Liver (tissue), 9 donors: ENCODE results near the gene HCK. TPM values are rescaled to one million over a fixed set of nuclear protein-coding genes. Genes with fewer than 3 reads are reported as not detected.

Experiments
- DNase-seq: peaks from one replicate; pipeline ENCODE4 v3.0.0-alpha.2; 2017; ENCODE audit warnings: low spot score
- H3K27ac ChIP-seq, 2 donors: one replicate each; pipeline ENCODE4 v1.7.0; 2013; ENCODE audit warnings: inconsistent platforms in 2 of 2, low read length in 2 of 2, control low read depth in 1 of 2, low read depth in 1 of 2, mild to moderate bottlenecking in 1 of 2
- H3K27me3 ChIP-seq, 4 donors: one replicate each; pipeline versions ENCODE4 v1.6.1 to v1.7.0; 2013; ENCODE audit warnings: low read length in 3 of 4, inconsistent platforms in 1 of 4, mild to moderate bottlenecking in 1 of 4, moderate library complexity in 1 of 4; ENCODE audit not compliant: control insufficient read depth in 4 of 4, insufficient read depth in 4 of 4
- H3K36me3 ChIP-seq, 4 donors: one replicate each; pipeline versions ENCODE4 v1.6.1 to v1.7.0; 2013; ENCODE audit warnings: low read length in 3 of 4, mild to moderate bottlenecking in 3 of 4, low read depth in 1 of 4, moderate library complexity in 1 of 4; ENCODE audit not compliant: control insufficient read depth in 4 of 4, insufficient read depth in 3 of 4
- H3K4me1 ChIP-seq, 4 donors: one replicate each; pipeline versions ENCODE4 v1.6.1 to v1.7.0; 2013; ENCODE audit warnings: low read length in 3 of 4, mild to moderate bottlenecking in 3 of 4, moderate library complexity in 1 of 4; ENCODE audit not compliant: control insufficient read depth in 4 of 4, insufficient read depth in 4 of 4
- H3K4me3 ChIP-seq, 3 donors: one replicate each; pipeline versions ENCODE4 v1.6.1 to v1.7.0; 2013; ENCODE audit warnings: low read length in 3 of 3, control low read depth in 1 of 3, low read depth in 1 of 3, mild to moderate bottlenecking in 1 of 3
- H3K9ac ChIP-seq, 2 donors: one replicate each; pipeline ENCODE4 v1.7.0; 2013; ENCODE audit warnings: low read length in 2 of 2, mild to moderate bottlenecking in 2 of 2, moderate library complexity in 2 of 2, control low read depth in 1 of 2, low read depth in 1 of 2
- H3K9me3 ChIP-seq, 4 donors: one replicate each; pipeline versions ENCODE4 v1.6.1 to v1.7.0; 2013; ENCODE audit warnings: low read length in 3 of 4; ENCODE audit not compliant: control insufficient read depth in 4 of 4
- ATF3 ChIP-seq: IDR thresholded peaks from 2 replicates; pipeline ENCODE4 v1.6.1; 2016; ENCODE audit warnings: antibody characterized with exemption
- CTCF ChIP-seq: fragments of 150-350 bp; IDR thresholded peaks from 2 replicates; pipeline ENCODE4 v1.5.1; 2017; ENCODE audit warnings: improper control_type of control experiment, low read depth, low read length; ENCODE audit not compliant: missing input control
- FOXA1 ChIP-seq: IDR thresholded peaks from 2 replicates; pipeline ENCODE4 v1.6.1; 2016; ENCODE audit warnings: antibody characterized with exemption
- FOXA2 ChIP-seq: IDR thresholded peaks from 2 replicates; pipeline ENCODE4 v1.6.1; 2016; ENCODE audit warnings: antibody characterized with exemption
- GABPA ChIP-seq, 2 donors: IDR thresholded peaks in 1 of 2; conservative IDR thresholded peaks in 1 of 2; 2 replicates each; pipeline ENCODE4 v1.6.1; 2016; ENCODE audit warnings: antibody characterized with exemption in 2 of 2, mild to moderate bottlenecking in 1 of 2, moderate library complexity in 1 of 2
- HNF4G ChIP-seq: IDR thresholded peaks from 2 replicates; pipeline ENCODE4 v1.6.1; 2016; ENCODE audit warnings: antibody characterized with exemption
- JUND ChIP-seq, 2 donors: IDR thresholded peaks; 2 replicates each; pipeline ENCODE4 v1.6.1; 2016; ENCODE audit warnings: antibody characterized with exemption in 2 of 2
- MAX ChIP-seq: IDR thresholded peaks from 2 replicates; pipeline ENCODE4 v1.6.1; 2016; ENCODE audit warnings: antibody characterized with exemption
- NR2F2 ChIP-seq: IDR thresholded peaks from 2 replicates; pipeline ENCODE4 v1.6.1; 2016; ENCODE audit warnings: antibody characterized with exemption
- REST ChIP-seq: IDR thresholded peaks from 2 replicates; pipeline ENCODE4 v1.6.1; 2016; ENCODE audit warnings: antibody characterized with exemption, mild to moderate bottlenecking
- RXRA ChIP-seq, 2 donors: IDR thresholded peaks; 2 replicates each; pipeline ENCODE4 v1.6.1; 2017 to 2018; ENCODE audit warnings: antibody characterized with exemption in 2 of 2, mild to moderate bottlenecking in 1 of 2
- SP1 ChIP-seq: IDR thresholded peaks from 2 replicates; pipeline ENCODE4 v1.6.1; 2018; ENCODE audit warnings: antibody characterized with exemption, mild to moderate bottlenecking
- TAF1 ChIP-seq: conservative IDR thresholded peaks from 2 replicates; pipeline ENCODE4 v1.6.1; 2016; ENCODE audit warnings: antibody characterized with exemption, mild to moderate bottlenecking
- YY1 ChIP-seq: IDR thresholded peaks from 2 replicates; pipeline ENCODE4 v1.6.1; 2016; ENCODE audit warnings: antibody characterized with exemption, mild to moderate bottlenecking
- ZBTB33 ChIP-seq: IDR thresholded peaks from 2 replicates; pipeline ENCODE4 v1.6.1; 2016; ENCODE audit warnings: antibody characterized with exemption
- WGBS: extraction: QIAGEN DNeasy Blood & Tissue Kit; methylation state at CpG from one replicate; pipeline ENCODE4 v1.1.7; 2013; 5-methylcytosine and 5-hydroxymethylcytosine counted together
- polyA plus RNA-seq, 2 donors: library from polyadenylated mRNA; stranded (reverse) in 1 of 2; unstranded in 1 of 2; fragments of 200-250 nt in 1 of 2; fragments of >200 nt in 1 of 2; fragmentation: Nextera tagmentation in 1 of 2; extraction: Ambion mirVana in 1 of 2; gene quantifications; one replicate each; pipeline versions ENCODE4 v1.2.1 to v1.2.3, GENCODE V29; 2013 to 2015
- total RNA-seq, 2 donors: library from RNA; depleted of rRNA; stranded (reverse); fragments of >200 nt; gene quantifications; one replicate each; pipeline ENCODE4 v1.2.3, GENCODE V29; 2014
- donor health status: healthy.
- donor health status: healthy.
- donor health status: healthy.
- donor health status: healthy.
- donor health status: healthy.

Gene HCK
- total and polyA plus RNA-seq, 4 donors, result 1.8 to 20.6 (median 10.2) TPM

GRCh38 chr20:32108814-32109391 is 56.9 kb downstream of the HCK start:
- DNase-seq, result no peak
- Histone ChIP-seq H3K27ac (no peak overlapping the region), H3K9ac (no peak overlapping the region), H3K4me1 (peaks cover 3 to 27% (median 20%) of the 10 kb centered on the region in 4 donors), H3K4me3 (peak overlapping the region in 1 of 3 donors; percentile 82), H3K9me3 (no peaks in the 10 kb centered on the region), H3K27me3 (no peaks in the 10 kb centered on the region), H3K36me3 (no peaks in the 10 kb centered on the region)
- TF ChIP-seq MAX, result no peak
- TF ChIP-seq HNF4G, result no peak
- TF ChIP-seq GABPA (IDR thresholded peaks at IDR 0.05 in 1 of 2, conservative IDR thresholded peaks at IDR 0.05 in 1 of 2), result no peak
- TF ChIP-seq RXRA (IDR thresholded peaks at IDR 0.05), result no peak
- no peak for TF ChIP-seq NR2F2
- no peak for TF ChIP-seq REST
- TF ChIP-seq FOXA2, result no peak
- 61% methylated on average over 5 of the region's 5 CpGs for WGBS

GRCh38 chr20:32109392-32110172 is 57.5 kb downstream of the HCK start, which contains the start of gene TM9SF4:
Gene TM9SF4, plus strand, starts transcription at chr20:32109714. Its CDS starts 27 bp downstream, at chr20:32109741.
- H3K9me3 ChIP-seq, result no peaks in the 10 kb centered on the region
- peak; percentile 91 for DNase-seq
- H3K4me3 ChIP-seq, result peak within 1 kb of the TSS; percentile 73 to 84 (median 82)
- WGBS, result under 1% methylated on average over 38 of the region's 38 CpGs
- H3K36me3 ChIP-seq, result peaks cover 0 to 3% (median under 1%) of the 10 kb centered on the region in 4 donors
- peak within 1 kb of the TSS; percentile 88 to 99 for H3K9ac ChIP-seq
- H3K4me1 ChIP-seq, result peaks cover 3 to 29% (median 20%) of the 10 kb centered on the region in 4 donors
- TF ChIP-seq FOXA1, result peak; percentile 29
- TF ChIP-seq ZBTB33, result peak; percentile 96
- TF ChIP-seq HNF4G, result no peak
- TF ChIP-seq REST, result peak; percentile 73
- TF ChIP-seq RXRA (IDR thresholded peaks at IDR 0.05), result peak; percentile 25 to 38
- peak; percentile 17 for TF ChIP-seq SP1
- peak; percentile 53 to 87 for TF ChIP-seq GABPA (IDR thresholded peaks at IDR 0.05 in 1 of 2, conservative IDR thresholded peaks at IDR 0.05 in 1 of 2)
- TF ChIP-seq JUND (IDR thresholded peaks at IDR 0.05), result peak; percentile 73 to 83
- TF ChIP-seq ATF3, result peak; percentile 53
- peak; percentile 100 for TF ChIP-seq YY1
- no peak for TF ChIP-seq TAF1
- TF ChIP-seq FOXA2, result peak; percentile 26
- peak; percentile 97 for TF ChIP-seq MAX
- TF ChIP-seq CTCF, result no peak
- H3K27me3 ChIP-seq, result no peaks in the 10 kb centered on the region
- H3K27ac ChIP-seq, result peak within 1 kb of the TSS; percentile 95 to 98
